Stimulated activated naive CD8-positive, alpha-beta T cell treated with anti-CD3 and anti-CD28 coated beads, Interleukin-15, Interleukin-2, amounts not matched to agents 100 U/mL and 50 U/mL, for 24 hours (primary cell): ENCODE measurements around the gene CYP21A2.
"Not testable (repeated sequence)": the region's sequence is repeated elsewhere in the genome, so short reads cannot be mapped to it uniquely, and the experiment has no call there.

Experiments used
- ATAC-seq: fragments of 150-1000 bp; cut with Tn5 transposase; one replicate; pipeline ENCODE4 v1.10.0; 2021
- DNase-seq: peaks from one replicate; pipeline ENCODE4 v3.0.0; 2021

CYP21A2 gene

GRCh38 chr6:32053314-32053713, 15.1 kb downstream of the CYP21A2 start:
- not testable (repeated sequence) for DNase-seq, ATAC-seq

GRCh38 chr6:32055756-32056155, 17.5 kb downstream of the CYP21A2 start:
- ATAC-seq, DNase-seq: not testable (repeated sequence)

- DNase-seq (no peak), ATAC-seq (no peak)
Observed at GRCh38 chr6:32056254-32056653, 18.0 kb downstream of the CYP21A2 start.

- ATAC-seq (no peak), DNase-seq (no peak)
Observed at GRCh38 chr6:32057966-32058365, 19.8 kb downstream of the CYP21A2 start.

GRCh38 chr6:32058511-32058963, 20.3 kb downstream of the CYP21A2 start:
- DNase-seq (no peak), ATAC-seq (no peak)

- DNase-seq (no peak), ATAC-seq (no peak)
Observed at GRCh38 chr6:32060966-32061655, 22.9 kb downstream of the CYP21A2 start.

- no peak for DNase-seq
- ATAC-seq, result no peak
Observed at GRCh38 chr6:32064706-32065105, 26.5 kb downstream of the CYP21A2 start.

- not testable (repeated sequence) for ATAC-seq, DNase-seq
Observed at GRCh38 chr6:32067521-32067920, 29.3 kb downstream of the CYP21A2 start.

GRCh38 chr6:32068315-32068714, 30.1 kb downstream of the CYP21A2 start:
- ATAC-seq, DNase-seq: not testable (repeated sequence)

GRCh38 chr6:32068867-32069266, 30.7 kb downstream of the CYP21A2 start:
- no peak for ATAC-seq
- DNase-seq, result no peak

- ATAC-seq (no peak), DNase-seq (no peak)
Observed at GRCh38 chr6:32069460-32069859, 31.2 kb downstream of the CYP21A2 start.

GRCh38 chr6:32069878-32070515, 31.8 kb downstream of the CYP21A2 start:
- DNase-seq (no peak), ATAC-seq (no peak)

GRCh38 chr6:32070814-32071543, 32.8 kb downstream of the CYP21A2 start:
- DNase-seq (no peak), ATAC-seq (no peak)

- DNase-seq (no peak), ATAC-seq (no peak)
Observed at GRCh38 chr6:32073101-32073500, 34.9 kb downstream of the CYP21A2 start.

GRCh38 chr6:32073613-32074012, 35.4 kb downstream of the CYP21A2 start:
- no peak for ATAC-seq
- DNase-seq, result no peak

- ATAC-seq (no peak), DNase-seq (no peak)
Observed at GRCh38 chr6:32074996-32075532, 36.8 kb downstream of the CYP21A2 start.

- DNase-seq, result no peak
- no peak for ATAC-seq
Observed at GRCh38 chr6:32075781-32076180, 37.6 kb downstream of the CYP21A2 start.

- DNase-seq, result no peak
Observed at GRCh38 chr6:32076321-32076809, 38.1 kb downstream of the CYP21A2 start.

GRCh38 chr6:32079566-32080290, 41.5 kb downstream of the CYP21A2 start:
- no peak for DNase-seq
- ATAC-seq, result no peak

More at GRCh38 chr6:32076321-32076809, 38.1 kb downstream of the CYP21A2 start:
- no peak for ATAC-seq

- ATAC-seq (no peak), DNase-seq (no peak)
Observed at GRCh38 chr6:32081168-32081990, 43.2 kb downstream of the CYP21A2 start.

GRCh38 chr6:32082478-32082877, 44.3 kb downstream of the CYP21A2 start:
- DNase-seq (no peak), ATAC-seq (no peak)
